Fibroblast of the aortic adventitia (primary cell): ENCODE data around the gene NLRC5. TPM values are rescaled to one million over a fixed set of nuclear protein-coding genes. Genes with fewer than 3 reads are reported as not detected.

Source experiments
- DNase-seq: peaks from one replicate; pipeline ENCODE4 v3.0.0-alpha.2; 2010; ENCODE audit warnings: low read depth
- H3K4me3 ChIP-seq: 2 replicates; pipeline ENCODE4 v1.5.1; 2011; ENCODE audit warnings: low read depth, mild to moderate bottlenecking, control low read depth, low read length, moderate library complexity
- CTCF ChIP-seq: IDR thresholded peaks from 2 replicates; pipeline ENCODE4 v1.5.1; 2011; ENCODE audit warnings: mild to moderate bottlenecking, low read length, control low read depth, inconsistent platforms; ENCODE audit not compliant: insufficient read depth
- total RNA-seq: library from RNA; depleted of rRNA; stranded (reverse); fragments of >200 nt; gene quantifications from 2 replicates; pipeline ENCODE4 v1.2.3, GENCODE V29; 2012; ENCODE audit warnings: low replicate concordance

NLRC5 gene
- total RNA-seq, 1 donor: 31.0 TPM

- no peak for TF ChIP-seq CTCF
- no peak for DNase-seq
- H3K4me3 ChIP-seq: no peak overlapping the region
Measured at GRCh38 chr16:57115168-57115513, 125.8 kb downstream of the NLRC5 start.

GRCh38 chr16:57115514-57116182 lies 126.3 kb downstream of the NLRC5 start:
- no peak for DNase-seq
- H3K4me3 ChIP-seq: no peak overlapping the region
- no peak for TF ChIP-seq CTCF

GRCh38 chr16:57118461-57119084 lies 129.2 kb downstream of the NLRC5 start:
- no peak for DNase-seq
- no peak overlapping the region for H3K4me3 ChIP-seq
- TF ChIP-seq CTCF: no peak

GRCh38 chr16:57123216-57123973 lies 134.0 kb downstream of the NLRC5 start:
- no peak for DNase-seq

GRCh38 chr16:57123974-57124674 lies 134.8 kb downstream of the NLRC5 start:
- TF ChIP-seq CTCF: no peak
- no peak overlapping the region for H3K4me3 ChIP-seq
- no peak for DNase-seq

More at GRCh38 chr16:57123216-57123973, 134.0 kb downstream of the NLRC5 start:
- H3K4me3 ChIP-seq: no peak overlapping the region
- no peak for TF ChIP-seq CTCF

GRCh38 chr16:57125376-57125775 lies 136.0 kb downstream of the NLRC5 start:
- TF ChIP-seq CTCF: no peak
- DNase-seq: no peak
- no peak overlapping the region for H3K4me3 ChIP-seq
